HepG2 (cell line): ENCODE results near the gene SPPL3. TPM values are rescaled to one million over a fixed set of nuclear protein-coding genes. Genes with fewer than 3 reads are reported as not detected.

Source experiments
- ASH2L ChIP-seq: fragments of 300-600, 200-600 bp; sonication (generic); IDR thresholded peaks from 2 replicates; pipeline ENCODE4 v1.7.0; 2017; ENCODE audit warnings: low read depth, mild to moderate bottlenecking, moderate library complexity, mixed read lengths, low read length; ENCODE audit not compliant: insufficient read length
- ATAD3A ChIP-seq: sonication (generic); formaldehyde crosslinking; IDR thresholded peaks from 2 replicates; pipeline ENCODE4 v1.4.0; 2020; ENCODE audit warnings: missing genetic modification reagents
- CENPT ChIP-seq: sonication (generic); formaldehyde crosslinking; IDR thresholded peaks from 2 replicates; pipeline ENCODE4 v1.8.0; 2022; ENCODE audit warnings: low read depth, mild to moderate bottlenecking, moderate library complexity, missing genetic modification reagents
- CENPX ChIP-seq: sonication (generic); formaldehyde crosslinking; IDR thresholded peaks from 2 replicates; pipeline ENCODE4 v1.9.0; 2021; ENCODE audit warnings: mild to moderate bottlenecking, missing genetic modification reagents, moderate library complexity
- FIP1L1 ChIP-seq: fragments of 200-400 bp; formaldehyde crosslinking; IDR thresholded peaks from 2 replicates; pipeline ENCODE4 v1.6.1; 2018; ENCODE audit warnings: low read depth, mild to moderate bottlenecking, low read length, moderate library complexity, borderline replicate concordance; ENCODE audit not compliant: insufficient read depth
- FOXC1 ChIP-seq: sonication (generic); formaldehyde crosslinking; IDR thresholded peaks from 2 replicates; pipeline ENCODE4 v1.8.0; 2022; ENCODE audit warnings: mild to moderate bottlenecking, missing genetic modification reagents, borderline replicate concordance
- HDAC1 ChIP-seq: sonication (generic); formaldehyde crosslinking; IDR thresholded peaks from 2 replicates; pipeline ENCODE4 v1.5.1; 2020; ENCODE audit warnings: mild to moderate bottlenecking, missing genetic modification reagents
- HMGA1 ChIP-seq: sonication (generic); formaldehyde crosslinking; conservative IDR thresholded peaks from 2 replicates; pipeline ENCODE4 v1.4.0; 2020; ENCODE audit warnings: missing genetic modification reagents
- HNRNPL ChIP-seq: fragments of 200-400 bp; formaldehyde crosslinking; IDR thresholded peaks from 2 replicates; pipeline ENCODE4 v1.6.1; 2017; ENCODE audit warnings: mild to moderate bottlenecking, low read depth, low read length
- KDM1A ChIP-seq: IDR thresholded peaks from 2 replicates; pipeline ENCODE4 v1.6.1; 2016; ENCODE audit warnings: missing compliant biosample characterization
- KLF15 ChIP-seq: sonication (generic); formaldehyde crosslinking; IDR thresholded peaks from 2 replicates; pipeline ENCODE4 v1.8.1; 2023; ENCODE audit warnings: borderline replicate concordance, mild to moderate bottlenecking, inconsistent platforms, missing genetic modification reagents, mixed read lengths
- KLF6 ChIP-seq: IDR thresholded peaks from 2 replicates; pipeline ENCODE4 v1.8.0; 2016; ENCODE audit warnings: missing biosample characterization, missing genetic modification reagents
- MAF1 ChIP-seq: sonication (generic); formaldehyde crosslinking; IDR thresholded peaks from 2 replicates; pipeline ENCODE4 v1.5.0; 2020; ENCODE audit warnings: missing genetic modification reagents, borderline replicate concordance
- MZF1 ChIP-seq: sonication (generic); formaldehyde crosslinking; IDR thresholded peaks from 2 replicates; pipeline ENCODE4 v1.8.1; 2023; ENCODE audit warnings: mild to moderate bottlenecking, missing genetic modification reagents, borderline replicate concordance
- NFATC3 ChIP-seq: sonication (generic); formaldehyde crosslinking; IDR thresholded peaks from 2 replicates; pipeline ENCODE4 v1.5.1; 2020; ENCODE audit warnings: mild to moderate bottlenecking, missing genetic modification reagents
- NKX3-1 ChIP-seq: sonication (generic); formaldehyde crosslinking; IDR thresholded peaks from 2 replicates; pipeline ENCODE4 v1.5.0; 2020; ENCODE audit warnings: missing genetic modification reagents
- POLR2A ChIP-seq, 2 experiments: IDR thresholded peaks; 2 replicates each; pipeline ENCODE4 v1.6.1; 2011; ENCODE audit warnings: low read depth in 2 of 2, low read length in 2 of 2, mild to moderate bottlenecking in 1 of 2, moderate library complexity in 1 of 2; ENCODE audit not compliant: insufficient read depth in 1 of 2
- RNF2 ChIP-seq: fragments of 450-650 bp; conservative IDR thresholded peaks from 2 replicates; pipeline ENCODE4 v1.6.1; 2016; ENCODE audit warnings: low read depth
- SAFB2 ChIP-seq: sonication (generic); formaldehyde crosslinking; IDR thresholded peaks from 2 replicates; pipeline ENCODE4 v1.5.1; 2020; ENCODE audit warnings: missing genetic modification reagents, low read depth, mild to moderate bottlenecking, borderline replicate concordance
- SIN3B ChIP-seq: fragments of 150-350 bp; IDR thresholded peaks from 2 replicates; pipeline ENCODE4 v1.6.1; 2014; ENCODE audit warnings: low read length
- SNAPC2 ChIP-seq: sonication (generic); formaldehyde crosslinking; IDR thresholded peaks from 2 replicates; pipeline ENCODE4 v1.8.1; 2022; ENCODE audit warnings: mild to moderate bottlenecking, missing genetic modification reagents
- SSRP1 ChIP-seq: IDR thresholded peaks from 2 replicates; pipeline ENCODE4 v1.6.1; 2016; ENCODE audit warnings: control low read depth
- TBX3 ChIP-seq: fragments of 450-650 bp; IDR thresholded peaks from 2 replicates; pipeline ENCODE4 v1.6.1; 2017; ENCODE audit warnings: antibody characterized with exemption, mild to moderate bottlenecking, inconsistent platforms, borderline replicate concordance
- TEAD3 ChIP-seq: optimal IDR thresholded peaks from 2 replicates; pipeline ENCODE3; 2016; ENCODE audit warnings: borderline replicate concordance
- ZFY ChIP-seq: sonication (generic); formaldehyde crosslinking; IDR thresholded peaks from 2 replicates; pipeline ENCODE4 v1.4.0; 2020; ENCODE audit warnings: missing genetic modification reagents
- ZNF143 ChIP-seq: sonication (generic); formaldehyde crosslinking; IDR thresholded peaks from 2 replicates; pipeline ENCODE4 v1.4.0; 2020; ENCODE audit warnings: missing genetic modification reagents
- ZNF235 ChIP-seq: sonication (generic); formaldehyde crosslinking; IDR thresholded peaks from 2 replicates; pipeline ENCODE4 v1.8.1; 2023; ENCODE audit warnings: mild to moderate bottlenecking, missing genetic modification reagents, borderline replicate concordance
- ZNF264 ChIP-seq: sonication (generic); formaldehyde crosslinking; IDR thresholded peaks from 2 replicates; pipeline ENCODE4 v1.4.0; 2020; ENCODE audit warnings: missing genetic modification reagents
- ZNF468 ChIP-seq: sonication (generic); formaldehyde crosslinking; IDR thresholded peaks from 2 replicates; pipeline ENCODE4 v1.8.0; 2022; ENCODE audit warnings: mild to moderate bottlenecking, moderate library complexity, missing genetic modification reagents
- ZNF563 ChIP-seq: sonication (generic); formaldehyde crosslinking; IDR thresholded peaks from 2 replicates; pipeline ENCODE4 v1.8.0; 2022; ENCODE audit warnings: mild to moderate bottlenecking, moderate library complexity, missing genetic modification reagents
- ZNF768 ChIP-seq: sonication (generic); formaldehyde crosslinking; IDR thresholded peaks from 2 replicates; pipeline ENCODE4 v1.4.0; 2020; ENCODE audit warnings: missing genetic modification reagents
- ZNF841 ChIP-seq: sonication (generic); formaldehyde crosslinking; IDR thresholded peaks from 2 replicates; pipeline ENCODE4 v1.8.1; 2023; ENCODE audit warnings: missing genetic modification reagents, borderline replicate concordance
- polyA plus RNA-seq, 8 experiments: library from polyadenylated mRNA; depleted of rRNA in 3 of 8; stranded (reverse) in 7 of 8; unstranded in 1 of 8; fragments of >200 nt; fragmentation: Illumina TruSeq in 4 of 8; extraction: Trizol in 4 of 8; gene quantifications; 2 replicates each; pipeline versions ENCODE4 v1.2.1 to v1.2.3, GENCODE V29; 2011 to 2016; ENCODE audit warnings: low read depth in 4 of 8, missing spikeins in 1 of 8, mixed read lengths in 1 of 8; ENCODE audit not compliant: insufficient read depth in 1 of 8
- total RNA-seq, 5 experiments: library from RNA; depleted of rRNA; stranded (reverse); fragments of >200 nt; fragmentation: Illumina TruSeq; extraction: Trizol; gene quantifications; 2 replicates each; pipeline ENCODE4 v1.2.3, GENCODE V29; 2016; ENCODE audit warnings: low read depth in 1 of 5
- TF ChIP-seq, protein P1 (sequence below): sonication (generic); formaldehyde crosslinking; conservative IDR thresholded peaks from 2 replicates; pipeline ENCODE4 v1.8.0; 2022; ENCODE audit warnings: low read depth, missing genetic modification reagents

SPPL3 gene
- total and polyA plus RNA-seq, 2 of the 13 experiments (the other 11 are each of a cell fraction or from before 2014, with no cell fraction given), result 8.9 to 9.1 TPM

DNA sequence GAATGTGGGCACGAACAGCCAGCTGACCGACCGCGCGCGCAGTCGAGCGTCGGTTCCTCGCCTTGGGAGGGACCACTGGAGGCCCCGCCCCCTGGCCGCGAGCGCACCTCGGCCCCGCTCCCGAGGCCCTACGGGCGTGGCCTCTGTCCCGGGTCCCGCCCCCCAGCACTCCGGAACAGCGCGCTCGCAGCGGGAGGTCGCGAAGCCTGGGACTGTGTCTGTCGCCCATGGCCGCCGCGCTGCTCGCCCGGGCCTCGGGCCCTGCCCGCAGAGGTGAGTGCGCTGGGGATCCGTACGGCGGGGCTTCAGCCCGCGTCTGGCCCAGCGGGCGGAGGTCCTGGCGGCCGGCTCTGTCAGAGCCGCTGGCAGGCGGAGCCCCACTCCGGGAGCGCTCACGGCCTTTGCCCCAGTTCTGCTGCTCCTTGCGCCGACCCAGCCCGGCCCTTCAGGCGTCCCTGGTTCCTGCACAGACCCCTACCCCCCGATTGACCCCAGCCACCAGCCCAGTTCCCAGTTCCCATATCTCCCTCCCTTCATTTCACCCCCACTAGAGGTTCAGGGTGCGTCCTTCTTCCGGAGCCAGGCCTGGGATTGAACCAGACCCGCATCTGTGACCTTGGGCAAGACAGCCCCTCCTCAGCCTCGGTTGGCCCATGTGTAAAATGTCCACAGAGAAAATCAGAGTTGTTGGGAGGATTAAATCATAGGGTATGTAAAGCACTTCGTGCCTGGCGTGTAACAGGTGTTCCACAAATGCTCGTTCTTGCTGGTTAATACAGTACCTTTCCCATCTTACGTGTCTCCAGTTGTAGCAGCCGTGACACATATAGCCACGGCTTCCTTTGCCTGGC, 178.3 kb downstream of the SPPL3 start, which contains the start of gene ACADS (continued):
- no peak for TF ChIP-seq RNF2
- TF ChIP-seq KDM1A (CRISPR knock-in tag), result no peak
- no peak for TF ChIP-seq ZNF841 (CRISPR knock-in tag)
- TF ChIP-seq, protein P1, sequence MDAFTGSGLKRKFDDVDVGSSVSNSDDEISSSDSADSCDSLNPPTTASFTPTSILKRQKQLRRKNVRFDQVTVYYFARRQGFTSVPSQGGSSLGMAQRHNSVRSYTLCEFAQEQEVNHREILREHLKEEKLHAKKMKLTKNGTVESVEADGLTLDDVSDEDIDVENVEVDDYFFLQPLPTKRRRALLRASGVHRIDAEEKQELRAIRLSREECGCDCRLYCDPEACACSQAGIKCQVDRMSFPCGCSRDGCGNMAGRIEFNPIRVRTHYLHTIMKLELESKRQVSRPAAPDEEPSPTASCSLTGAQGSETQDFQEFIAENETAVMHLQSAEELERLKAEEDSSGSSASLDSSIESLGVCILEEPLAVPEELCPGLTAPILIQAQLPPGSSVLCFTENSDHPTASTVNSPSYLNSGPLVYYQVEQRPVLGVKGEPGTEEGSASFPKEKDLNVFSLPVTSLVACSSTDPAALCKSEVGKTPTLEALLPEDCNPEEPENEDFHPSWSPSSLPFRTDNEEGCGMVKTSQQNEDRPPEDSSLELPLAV, result no peak
- TF ChIP-seq SNAPC2 (CRISPR knock-in tag), result peak; percentile 34; the same call in 1 of the 2 replicates
- TF ChIP-seq FIP1L1, result no peak
- TF ChIP-seq ZNF143 (CRISPR knock-in tag), result no peak
- TF ChIP-seq TBX3, result no peak
- no peak for TF ChIP-seq ZNF468 (CRISPR knock-in tag)
- no peak for TF ChIP-seq SSRP1 (CRISPR knock-in tag)
- no peak; the same call in 1 of the 2 replicates for TF ChIP-seq ZNF768 (CRISPR knock-in tag)
- TF ChIP-seq ZNF235 (CRISPR knock-in tag), result peak; percentile 9; the same call in 1 of the 2 replicates
- 0 out of 2 replicates have a peak, but pooled peaks have one; percentile 20 for TF ChIP-seq MAF1 (CRISPR knock-in tag)
- TF ChIP-seq HDAC1 (CRISPR knock-in tag), result peak; percentile 72
- no peak for TF ChIP-seq ATAD3A (CRISPR knock-in tag)
- no peak for TF ChIP-seq NKX3-1 (CRISPR knock-in tag)
- TF ChIP-seq CENPT, result no peak
- no peak for TF ChIP-seq HMGA1 (CRISPR knock-in tag)
- TF ChIP-seq ZFY (CRISPR knock-in tag), result peak; percentile 91
- peak; percentile 45 to 89; a peak in 3 of 4 replicates for TF ChIP-seq POLR2A (IDR thresholded peaks at IDR 0.05; ENCODE audit: insufficient read depth in 1 of 2, low read depth in 2 of 2, low read length in 2 of 2)
- no peak for TF ChIP-seq MZF1 (CRISPR knock-in tag)
- no peak for TF ChIP-seq KLF15 (CRISPR knock-in tag)
- no peak; the same call in 1 of the 2 replicates for TF ChIP-seq ZNF563
- peak; percentile 72 for TF ChIP-seq ASH2L
- TF ChIP-seq CENPX (CRISPR knock-in tag), result no peak
- peak; percentile 59; the same call in 1 of the 2 replicates for TF ChIP-seq FOXC1 (CRISPR knock-in tag)
- no peak for TF ChIP-seq SIN3B
- TF ChIP-seq TEAD3 (CRISPR knock-in tag), result peak; percentile 2
- TF ChIP-seq NFATC3 (CRISPR knock-in tag), result no peak
- 0 out of 2 replicates have a peak, but pooled peaks have one; percentile 18 for TF ChIP-seq ZNF264 (CRISPR knock-in tag)
- peak; percentile 33; the same call in 1 of the 2 replicates for TF ChIP-seq SAFB2 (CRISPR knock-in tag)
- no peak for TF ChIP-seq HNRNPL
- TF ChIP-seq KLF6 (CRISPR knock-in tag), result peak; percentile 62; the same call in 1 of the 2 replicates
